T-helper 9 cell (primary cell): Measurements from ENCODE around the gene TSHZ1.

Experiments
- DNase-seq: peaks from one replicate; pipeline ENCODE4 v3.0.0-alpha.2; 2020

TSHZ1 gene

GRCh38 chr18:75208155-75208835, 2.3 kb upstream of the TSHZ1 start:
- peak; percentile 26 for DNase-seq

GRCh38 chr18:75208836-75209128, 1.8 kb upstream of the TSHZ1 start:
- DNase-seq, result peak; percentile 28

- DNase-seq, result peak; percentile 65
Observed at GRCh38 chr18:75209129-75209950, 1.3 kb upstream of the TSHZ1 start, which contains the start of gene PTGR3. Gene PTGR3, minus strand, starts transcription at chr18:75209139. Its CDS starts 81 bp downstream, at chr18:75209058.

GRCh38 chr18:75209951-75210258, 692 bp upstream of the TSHZ1 start:
- DNase-seq, result no peak

- DNase-seq, result no peak
Observed at GRCh38 chr18:75211002-75211621, 515 bp downstream of the TSHZ1 start.

GRCh38 chr18:75211626-75211952, 992 bp downstream of the TSHZ1 start:
- no peak for DNase-seq

- peak; percentile 21 for DNase-seq
Observed at GRCh38 chr18:75211953-75212750, 1.6 kb downstream of the TSHZ1 start.

- no peak for DNase-seq
Observed at GRCh38 chr18:75212751-75213090, 2.1 kb downstream of the TSHZ1 start.

GRCh38 chr18:75213611-75214331, 3.2 kb downstream of the TSHZ1 start:
- no peak for DNase-seq

GRCh38 chr18:75214332-75214690, 3.7 kb downstream of the TSHZ1 start:
- no peak for DNase-seq

GRCh38 chr18:75214766-75215510, 4.3 kb downstream of the TSHZ1 start:
- no peak for DNase-seq

- DNase-seq, result no peak
Observed at GRCh38 chr18:75215663-75216062, 5.1 kb downstream of the TSHZ1 start.

GRCh38 chr18:75216212-75216910, 5.8 kb downstream of the TSHZ1 start:
- no peak for DNase-seq

- no peak for DNase-seq
Observed at GRCh38 chr18:75216911-75217689, 6.5 kb downstream of the TSHZ1 start.

- no peak for DNase-seq
Observed at GRCh38 chr18:75218065-75218923, 7.7 kb downstream of the TSHZ1 start.

- DNase-seq, result no peak
Observed at GRCh38 chr18:75219745-75220375, 9.3 kb downstream of the TSHZ1 start.

- no peak for DNase-seq
Observed at GRCh38 chr18:75220551-75221355, 10.2 kb downstream of the TSHZ1 start.

- no peak for DNase-seq
Observed at GRCh38 chr18:75221397-75221796, 10.8 kb downstream of the TSHZ1 start.
